GM10266 (cell line): Measurements from ENCODE around the gene FLYWCH1.

ENCODE experiments used
- DNase-seq: peaks from one replicate; pipeline ENCODE4 v3.0.0; 2012; ENCODE audit errors: extremely low spot score
- TF ChIP-seq, protein P1 (sequence below): IDR thresholded peaks from 2 replicates; pipeline ENCODE4 v1.5.1; 2012; ENCODE audit warnings: mild to moderate bottlenecking, low read depth; ENCODE audit not compliant: control insufficient read depth, insufficient read depth; ENCODE audit errors: missing control alignments

Gene FLYWCH1

DNA sequence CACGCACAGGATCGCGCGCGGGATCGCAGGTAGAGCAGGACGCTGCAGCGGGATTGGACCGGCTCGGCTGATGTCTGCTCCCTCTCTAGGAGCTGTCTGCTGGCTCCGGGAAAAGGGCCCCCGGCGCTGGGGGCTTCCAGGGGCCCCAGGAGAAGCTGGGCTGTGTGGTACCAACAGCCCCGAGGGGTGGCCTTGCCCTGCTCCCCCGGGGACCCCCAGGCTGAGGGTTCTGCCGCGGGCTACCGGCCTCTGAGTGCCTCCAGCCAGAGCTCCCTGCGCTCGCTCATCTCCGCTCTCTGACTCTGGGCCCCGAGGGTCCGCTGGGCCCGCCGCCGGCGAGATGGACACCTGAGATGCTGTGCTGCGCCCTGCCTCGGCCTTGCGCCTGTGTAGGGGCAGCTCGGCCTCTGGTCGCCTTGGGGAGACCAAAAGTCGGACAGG lies 56.0 kb downstream of the FLYWCH1 start:
- TF ChIP-seq, protein P1, sequence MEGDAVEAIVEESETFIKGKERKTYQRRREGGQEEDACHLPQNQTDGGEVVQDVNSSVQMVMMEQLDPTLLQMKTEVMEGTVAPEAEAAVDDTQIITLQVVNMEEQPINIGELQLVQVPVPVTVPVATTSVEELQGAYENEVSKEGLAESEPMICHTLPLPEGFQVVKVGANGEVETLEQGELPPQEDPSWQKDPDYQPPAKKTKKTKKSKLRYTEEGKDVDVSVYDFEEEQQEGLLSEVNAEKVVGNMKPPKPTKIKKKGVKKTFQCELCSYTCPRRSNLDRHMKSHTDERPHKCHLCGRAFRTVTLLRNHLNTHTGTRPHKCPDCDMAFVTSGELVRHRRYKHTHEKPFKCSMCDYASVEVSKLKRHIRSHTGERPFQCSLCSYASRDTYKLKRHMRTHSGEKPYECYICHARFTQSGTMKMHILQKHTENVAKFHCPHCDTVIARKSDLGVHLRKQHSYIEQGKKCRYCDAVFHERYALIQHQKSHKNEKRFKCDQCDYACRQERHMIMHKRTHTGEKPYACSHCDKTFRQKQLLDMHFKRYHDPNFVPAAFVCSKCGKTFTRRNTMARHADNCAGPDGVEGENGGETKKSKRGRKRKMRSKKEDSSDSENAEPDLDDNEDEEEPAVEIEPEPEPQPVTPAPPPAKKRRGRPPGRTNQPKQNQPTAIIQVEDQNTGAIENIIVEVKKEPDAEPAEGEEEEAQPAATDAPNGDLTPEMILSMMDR: no peak
- no peak for DNase-seq

DNA sequence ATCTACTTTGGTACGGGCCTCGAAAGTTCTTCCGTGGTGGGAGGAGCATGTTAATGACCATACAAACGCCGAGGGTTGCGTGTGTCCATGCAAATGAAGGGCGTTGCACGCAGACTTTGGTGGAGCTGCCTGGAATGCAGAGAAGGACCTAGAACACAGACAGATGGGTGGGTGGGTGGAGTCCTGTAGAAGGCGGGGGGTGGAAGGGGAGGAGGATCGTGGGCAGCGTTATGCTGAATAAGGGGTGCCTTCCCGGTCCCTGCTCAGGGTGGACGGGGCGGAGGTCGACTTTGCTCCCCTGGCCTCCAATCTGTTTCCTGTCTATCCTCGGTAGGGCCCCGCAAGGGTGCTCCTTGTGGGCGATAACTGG lies 56.6 kb downstream of the FLYWCH1 start:
- TF ChIP-seq, protein P1: no peak
- DNase-seq: peak; percentile 45

DNA sequence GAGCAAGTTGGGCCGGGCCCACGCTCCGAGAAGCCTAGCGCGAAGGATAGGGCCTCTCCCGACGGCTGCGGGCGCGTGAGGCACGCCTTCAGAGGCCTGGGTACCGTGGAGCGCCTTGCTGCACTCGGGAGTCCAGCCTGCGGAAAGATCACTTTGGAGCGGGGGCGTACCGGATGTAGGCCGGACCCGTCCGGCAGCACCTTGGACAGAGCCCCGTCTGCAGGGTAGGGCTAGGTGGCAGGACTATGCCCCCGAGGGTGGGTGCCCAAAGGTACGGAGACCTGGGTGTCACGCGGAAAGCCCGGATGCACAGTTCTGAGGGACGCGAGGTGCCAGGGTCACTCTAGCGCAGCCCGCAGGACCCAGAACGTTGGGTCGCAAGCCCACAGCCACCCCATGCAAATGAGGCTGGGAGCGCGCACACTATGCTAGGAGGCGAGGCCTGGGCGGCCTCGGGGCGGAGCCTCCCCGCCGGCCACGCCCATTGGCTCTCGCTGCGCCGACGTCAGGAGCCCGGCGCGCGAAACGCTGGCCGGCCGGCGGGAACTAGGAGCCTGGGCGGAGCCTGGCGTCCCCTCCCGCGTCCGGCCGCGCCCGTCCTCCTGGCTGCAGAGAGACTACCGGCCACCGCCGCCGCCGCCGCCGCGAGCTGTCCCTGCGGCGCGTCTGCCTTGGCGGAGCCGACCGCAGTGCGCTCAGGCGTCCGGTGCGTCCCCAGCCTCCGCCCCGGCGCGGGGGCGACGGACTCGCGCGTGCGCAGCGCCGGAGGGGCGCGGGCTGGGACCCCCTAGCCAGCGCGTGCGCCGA lies 57.2 kb downstream of the FLYWCH1 start, which contains the start of gene PAQR4:
Gene PAQR4, plus strand, starts transcription at position 611 of the 807 bp plus-strand sequence. CDS start 327 bp downstream, outside the sequence.
- TF ChIP-seq, protein P1: no peak
- DNase-seq: peak; percentile 99

DNA sequence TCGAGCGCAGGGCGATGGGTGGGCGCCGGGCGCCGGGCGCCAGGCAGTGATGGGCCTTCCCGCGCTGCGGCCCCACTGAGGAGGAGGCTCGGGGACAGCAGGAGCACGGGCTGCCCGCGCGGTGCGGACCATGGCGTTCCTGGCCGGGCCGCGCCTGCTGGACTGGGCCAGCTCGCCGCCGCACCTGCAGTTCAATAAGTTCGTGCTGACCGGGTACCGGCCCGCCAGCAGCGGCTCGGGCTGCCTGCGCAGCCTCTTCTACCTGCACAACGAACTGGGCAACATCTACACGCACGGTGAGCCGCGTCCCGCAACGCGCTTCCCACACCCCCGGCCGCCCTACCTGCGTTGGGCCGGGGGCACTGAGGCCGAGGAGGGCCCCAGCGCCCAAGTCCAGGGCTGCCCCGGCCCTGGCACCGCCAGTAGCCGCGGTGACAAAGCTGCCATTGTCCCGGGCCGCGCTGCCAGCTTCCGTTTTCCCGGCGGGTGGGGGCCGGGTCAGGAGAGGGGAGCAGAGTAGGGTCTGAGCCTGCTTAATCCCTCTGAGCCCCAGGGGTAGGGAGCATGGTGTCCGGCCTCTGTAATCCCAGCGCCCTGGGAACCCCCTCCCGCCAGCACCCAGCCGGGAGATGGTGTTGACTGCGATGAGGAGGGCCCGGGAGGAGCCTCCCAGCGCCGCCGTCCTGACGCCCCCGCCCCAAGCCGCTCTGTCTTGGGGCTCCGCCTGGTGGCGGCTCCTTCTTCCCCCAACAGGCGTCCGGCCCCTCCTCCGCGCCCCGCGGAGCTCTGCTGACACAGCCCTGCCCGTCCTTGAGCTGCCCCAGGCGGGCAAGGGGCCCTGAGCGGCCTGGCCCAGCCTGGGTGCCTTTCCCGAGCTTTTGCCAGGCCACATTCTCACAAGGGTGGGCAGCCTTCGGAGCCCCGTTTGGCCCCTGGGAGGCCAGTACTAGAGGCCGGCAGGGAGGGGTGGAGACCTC lies 58.1 kb downstream of the FLYWCH1 start:
- DNase-seq: peak; percentile 93
- TF ChIP-seq, protein P1: peak; percentile 64

DNA sequence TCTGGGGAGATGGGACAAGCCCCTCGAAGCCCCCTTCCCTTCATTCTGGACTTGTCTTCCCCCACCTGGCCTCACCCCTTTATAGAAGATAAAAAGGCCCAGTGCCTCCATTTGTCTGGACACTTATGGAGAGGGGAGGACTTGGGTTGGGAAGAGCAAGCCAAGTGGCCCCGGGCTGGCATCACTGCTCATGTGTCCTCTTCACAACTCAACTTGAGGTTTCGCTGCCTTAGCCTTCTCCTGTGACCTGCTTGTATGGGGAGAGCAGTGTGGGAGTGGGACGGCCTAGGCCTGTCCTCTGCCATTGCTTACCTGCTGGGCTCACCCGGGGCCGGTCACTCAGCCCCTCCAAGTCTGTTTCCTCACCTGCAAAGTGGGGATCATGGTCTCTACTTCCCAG lies 58.8 kb downstream of the FLYWCH1 start:
- no peak for DNase-seq
- TF ChIP-seq, protein P1: no peak

DNA sequence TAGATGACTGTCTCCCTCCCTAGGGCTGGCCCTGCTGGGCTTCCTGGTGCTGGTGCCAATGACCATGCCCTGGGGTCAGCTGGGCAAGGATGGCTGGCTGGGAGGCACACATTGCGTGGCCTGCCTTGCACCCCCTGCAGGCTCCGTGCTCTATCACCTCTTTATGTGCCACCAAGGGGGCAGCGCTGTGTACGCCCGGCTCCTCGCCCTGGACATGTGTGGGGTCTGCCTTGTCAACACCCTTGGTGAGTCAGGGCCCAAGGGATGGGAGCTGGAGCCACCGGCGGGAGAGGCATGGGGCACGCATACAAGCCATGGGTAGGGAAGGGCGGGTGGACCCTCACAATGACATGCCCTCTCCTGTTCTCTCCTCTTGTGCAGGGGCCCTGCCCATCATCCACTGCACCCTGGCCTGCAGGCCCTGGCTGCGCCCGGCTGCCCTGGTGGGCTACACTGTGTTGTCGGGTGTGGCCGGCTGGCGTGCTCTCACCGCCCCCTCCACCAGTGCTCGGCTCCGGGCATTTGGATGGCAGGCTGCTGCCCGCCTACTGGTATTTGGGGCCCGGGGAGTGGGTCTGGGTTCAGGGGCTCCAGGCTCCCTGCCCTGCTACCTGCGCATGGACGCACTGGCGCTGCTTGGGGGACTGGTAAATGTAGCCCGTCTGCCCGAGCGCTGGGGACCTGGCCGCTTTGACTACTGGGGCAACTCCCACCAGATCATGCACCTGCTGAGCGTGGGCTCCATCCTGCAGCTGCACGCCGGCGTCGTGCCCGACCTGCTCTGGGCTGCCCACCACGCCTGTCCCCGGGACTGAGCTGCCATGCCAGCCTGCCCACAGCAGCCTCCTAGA lies 59.6 kb downstream of the FLYWCH1 start:
- TF ChIP-seq, protein P1: no peak
- no peak for DNase-seq
